HepG2 (cell line): ENCODE data around the gene S1PR2. TPM values are rescaled to one million over a fixed set of nuclear protein-coding genes. Genes with fewer than 3 reads are reported as not detected.

Experiments used
- ELF4 ChIP-seq: sonication (generic); formaldehyde crosslinking; IDR thresholded peaks from 2 replicates; pipeline ENCODE4 v1.5.0; 2020; ENCODE audit warnings: missing genetic modification reagents, mild to moderate bottlenecking, moderate library complexity, borderline replicate concordance
- KMT2A ChIP-seq: sonication (generic); formaldehyde crosslinking; IDR thresholded peaks from 2 replicates; pipeline ENCODE4 v1.4.0; 2020; ENCODE audit warnings: missing genetic modification reagents
- SMARCE1 ChIP-seq: fragments of 450-650 bp; IDR thresholded peaks from 2 replicates; pipeline ENCODE4 v1.6.1; 2017; ENCODE audit warnings: borderline replicate concordance
- SMYD3 ChIP-seq: sonication (generic); formaldehyde crosslinking; IDR thresholded peaks from 2 replicates; pipeline ENCODE4 v1.8.1; 2023; ENCODE audit warnings: mild to moderate bottlenecking, missing genetic modification reagents
- ZNF24 ChIP-seq: fragments of 450-650 bp; IDR thresholded peaks from 2 replicates; pipeline ENCODE4 v1.6.1; 2017; ENCODE audit warnings: antibody characterized with exemption, mild to moderate bottlenecking
- ZNF34 ChIP-seq: sonication (generic); formaldehyde crosslinking; IDR thresholded peaks from 2 replicates; pipeline ENCODE4 v1.4.0; 2020; ENCODE audit warnings: mild to moderate bottlenecking, missing genetic modification reagents, borderline replicate concordance
- polyA plus RNA-seq, 8 experiments: library from polyadenylated mRNA; depleted of rRNA in 3 of 8; stranded (reverse) in 7 of 8; unstranded in 1 of 8; fragments of >200 nt; fragmentation: Illumina TruSeq in 4 of 8; extraction: Trizol in 4 of 8; gene quantifications; 2 replicates each; pipeline versions ENCODE4 v1.2.1 to v1.2.3, GENCODE V29; 2011 to 2016; ENCODE audit warnings: low read depth in 4 of 8, missing spikeins in 1 of 8, mixed read lengths in 1 of 8; ENCODE audit not compliant: insufficient read depth in 1 of 8
- total RNA-seq, 5 experiments: library from RNA; depleted of rRNA; stranded (reverse); fragments of >200 nt; fragmentation: Illumina TruSeq; extraction: Trizol; gene quantifications; 2 replicates each; pipeline ENCODE4 v1.2.3, GENCODE V29; 2016; ENCODE audit warnings: low read depth in 1 of 5
- TF ChIP-seq, protein P1 (sequence below): sonication (generic); formaldehyde crosslinking; IDR thresholded peaks from 2 replicates; pipeline ENCODE4 v1.9.0; 2021; ENCODE audit warnings: missing genetic modification reagents, borderline replicate concordance
- TF ChIP-seq, protein P2 (sequence below): sonication (generic); formaldehyde crosslinking; IDR thresholded peaks from 2 replicates; pipeline ENCODE4 v1.4.0; 2020; ENCODE audit warnings: missing genetic modification reagents, borderline replicate concordance
- TF ChIP-seq, protein P3 (sequence below): sonication (generic); formaldehyde crosslinking; IDR thresholded peaks from 2 replicates; pipeline ENCODE4 v1.5.1; 2020; ENCODE audit warnings: missing genetic modification reagents, mild to moderate bottlenecking, borderline replicate concordance
- TF ChIP-seq, protein P4 (sequence below): sonication (generic); formaldehyde crosslinking; IDR thresholded peaks from 2 replicates; pipeline ENCODE4 v1.8.1; 2023; ENCODE audit warnings: mild to moderate bottlenecking, missing genetic modification reagents
- TF ChIP-seq, protein P5 (sequence below): sonication (generic); formaldehyde crosslinking; IDR thresholded peaks from 2 replicates; pipeline ENCODE4 v1.4.0; 2020; ENCODE audit warnings: missing genetic modification reagents
- TF ChIP-seq, protein P6 (sequence below): sonication (generic); formaldehyde crosslinking; IDR thresholded peaks from 2 replicates; pipeline ENCODE4 v1.5.1; 2020; ENCODE audit warnings: missing genetic modification reagents, mild to moderate bottlenecking, borderline replicate concordance
- TF ChIP-seq, protein P7 (sequence below): sonication (generic); formaldehyde crosslinking; IDR thresholded peaks from 2 replicates; pipeline ENCODE4 v1.8.0; 2022; ENCODE audit warnings: missing genetic modification reagents, mild to moderate bottlenecking, borderline replicate concordance

The S1PR2 gene
- total and polyA plus RNA-seq, 2 of the 13 experiments (the other 11 are each of a cell fraction or from before 2014, with no cell fraction given), result 0.91 to 1.3 TPM

DNA sequence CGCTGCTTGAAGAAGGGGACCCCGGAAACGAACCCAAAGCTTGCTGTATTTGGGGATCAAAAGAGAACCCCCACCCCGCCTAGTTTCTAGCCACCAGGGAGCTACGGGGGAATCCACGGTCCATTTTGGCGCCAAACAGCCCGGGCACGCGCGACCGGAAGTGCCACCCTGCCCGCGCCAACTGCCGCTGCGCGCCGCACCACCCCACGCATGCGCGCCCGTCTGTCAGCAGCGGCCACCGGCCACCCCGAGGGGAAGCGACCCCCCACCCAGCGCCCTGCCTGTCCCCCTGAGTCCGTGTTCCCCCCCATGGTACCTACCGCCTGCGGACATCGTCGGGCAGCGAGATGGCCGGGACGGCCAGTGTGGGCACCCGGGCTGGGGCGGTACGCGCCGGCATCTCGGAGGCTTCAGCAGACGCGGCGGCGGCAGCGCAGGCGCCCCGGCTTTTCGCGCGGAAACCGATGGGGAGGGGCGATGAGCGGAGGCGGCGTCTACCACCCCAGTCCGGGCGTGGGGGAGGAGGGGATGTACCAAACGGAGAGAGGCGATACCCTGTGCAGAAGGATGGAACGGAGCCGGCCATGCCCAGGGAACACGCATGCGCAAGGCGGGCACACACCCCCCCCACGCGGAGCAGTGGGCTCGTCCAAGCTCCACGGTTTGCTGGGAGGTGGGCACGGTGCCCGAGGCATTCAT is 36.5 kb downstream of the S1PR2 start, which contains the start of gene DNMT1 (continued):
- TF ChIP-seq KMT2A (CRISPR knock-in tag), result peak; percentile 66; the same call in 1 of the 2 replicates
- TF ChIP-seq, protein P1, sequence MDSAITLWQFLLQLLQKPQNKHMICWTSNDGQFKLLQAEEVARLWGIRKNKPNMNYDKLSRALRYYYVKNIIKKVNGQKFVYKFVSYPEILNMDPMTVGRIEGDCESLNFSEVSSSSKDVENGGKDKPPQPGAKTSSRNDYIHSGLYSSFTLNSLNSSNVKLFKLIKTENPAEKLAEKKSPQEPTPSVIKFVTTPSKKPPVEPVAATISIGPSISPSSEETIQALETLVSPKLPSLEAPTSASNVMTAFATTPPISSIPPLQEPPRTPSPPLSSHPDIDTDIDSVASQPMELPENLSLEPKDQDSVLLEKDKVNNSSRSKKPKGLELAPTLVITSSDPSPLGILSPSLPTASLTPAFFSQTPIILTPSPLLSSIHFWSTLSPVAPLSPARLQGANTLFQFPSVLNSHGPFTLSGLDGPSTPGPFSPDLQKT (CRISPR knock-in tag), result peak; percentile 69; the same call in 1 of the 2 replicates
- TF ChIP-seq, protein P2, sequence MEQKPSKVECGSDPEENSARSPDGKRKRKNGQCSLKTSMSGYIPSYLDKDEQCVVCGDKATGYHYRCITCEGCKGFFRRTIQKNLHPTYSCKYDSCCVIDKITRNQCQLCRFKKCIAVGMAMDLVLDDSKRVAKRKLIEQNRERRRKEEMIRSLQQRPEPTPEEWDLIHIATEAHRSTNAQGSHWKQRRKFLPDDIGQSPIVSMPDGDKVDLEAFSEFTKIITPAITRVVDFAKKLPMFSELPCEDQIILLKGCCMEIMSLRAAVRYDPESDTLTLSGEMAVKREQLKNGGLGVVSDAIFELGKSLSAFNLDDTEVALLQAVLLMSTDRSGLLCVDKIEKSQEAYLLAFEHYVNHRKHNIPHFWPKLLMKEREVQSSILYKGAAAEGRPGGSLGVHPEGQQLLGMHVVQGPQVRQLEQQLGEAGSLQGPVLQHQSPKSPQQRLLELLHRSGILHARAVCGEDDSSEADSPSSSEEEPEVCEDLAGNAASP, result 0 out of 2 replicates have a peak, but pooled peaks have one; percentile 12
- TF ChIP-seq ELF4, result 0 out of 2 replicates have a peak, but pooled peaks have one; percentile 57
- TF ChIP-seq, protein P3, sequence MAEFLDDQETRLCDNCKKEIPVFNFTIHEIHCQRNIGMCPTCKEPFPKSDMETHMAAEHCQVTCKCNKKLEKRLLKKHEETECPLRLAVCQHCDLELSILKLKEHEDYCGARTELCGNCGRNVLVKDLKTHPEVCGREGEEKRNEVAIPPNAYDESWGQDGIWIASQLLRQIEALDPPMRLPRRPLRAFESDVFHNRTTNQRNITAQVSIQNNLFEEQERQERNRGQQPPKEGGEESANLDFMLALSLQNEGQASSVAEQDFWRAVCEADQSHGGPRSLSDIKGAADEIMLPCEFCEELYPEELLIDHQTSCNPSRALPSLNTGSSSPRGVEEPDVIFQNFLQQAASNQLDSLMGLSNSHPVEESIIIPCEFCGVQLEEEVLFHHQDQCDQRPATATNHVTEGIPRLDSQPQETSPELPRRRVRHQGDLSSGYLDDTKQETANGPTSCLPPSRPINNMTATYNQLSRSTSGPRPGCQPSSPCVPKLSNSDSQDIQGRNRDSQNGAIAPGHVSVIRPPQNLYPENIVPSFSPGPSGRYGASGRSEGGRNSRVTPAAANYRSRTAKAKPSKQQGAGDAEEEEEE (CRISPR knock-in tag), result 0 out of 2 replicates have a peak, but pooled peaks have one; percentile 22
- TF ChIP-seq ZNF34, result no peak
- TF ChIP-seq, protein P4, sequence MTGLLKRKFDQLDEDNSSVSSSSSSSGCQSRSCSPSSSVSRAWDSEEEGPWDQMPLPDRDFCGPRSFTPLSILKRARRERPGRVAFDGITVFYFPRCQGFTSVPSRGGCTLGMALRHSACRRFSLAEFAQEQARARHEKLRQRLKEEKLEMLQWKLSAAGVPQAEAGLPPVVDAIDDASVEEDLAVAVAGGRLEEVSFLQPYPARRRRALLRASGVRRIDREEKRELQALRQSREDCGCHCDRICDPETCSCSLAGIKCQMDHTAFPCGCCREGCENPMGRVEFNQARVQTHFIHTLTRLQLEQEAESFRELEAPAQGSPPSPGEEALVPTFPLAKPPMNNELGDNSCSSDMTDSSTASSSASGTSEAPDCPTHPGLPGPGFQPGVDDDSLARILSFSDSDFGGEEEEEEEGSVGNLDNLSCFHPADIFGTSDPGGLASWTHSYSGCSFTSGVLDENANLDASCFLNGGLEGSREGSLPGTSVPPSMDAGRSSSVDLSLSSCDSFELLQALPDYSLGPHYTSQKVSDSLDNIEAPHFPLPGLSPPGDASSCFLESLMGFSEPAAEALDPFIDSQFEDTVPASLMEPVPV, result peak; percentile 31; the same call in 1 of the 2 replicates
- TF ChIP-seq, protein P5, sequence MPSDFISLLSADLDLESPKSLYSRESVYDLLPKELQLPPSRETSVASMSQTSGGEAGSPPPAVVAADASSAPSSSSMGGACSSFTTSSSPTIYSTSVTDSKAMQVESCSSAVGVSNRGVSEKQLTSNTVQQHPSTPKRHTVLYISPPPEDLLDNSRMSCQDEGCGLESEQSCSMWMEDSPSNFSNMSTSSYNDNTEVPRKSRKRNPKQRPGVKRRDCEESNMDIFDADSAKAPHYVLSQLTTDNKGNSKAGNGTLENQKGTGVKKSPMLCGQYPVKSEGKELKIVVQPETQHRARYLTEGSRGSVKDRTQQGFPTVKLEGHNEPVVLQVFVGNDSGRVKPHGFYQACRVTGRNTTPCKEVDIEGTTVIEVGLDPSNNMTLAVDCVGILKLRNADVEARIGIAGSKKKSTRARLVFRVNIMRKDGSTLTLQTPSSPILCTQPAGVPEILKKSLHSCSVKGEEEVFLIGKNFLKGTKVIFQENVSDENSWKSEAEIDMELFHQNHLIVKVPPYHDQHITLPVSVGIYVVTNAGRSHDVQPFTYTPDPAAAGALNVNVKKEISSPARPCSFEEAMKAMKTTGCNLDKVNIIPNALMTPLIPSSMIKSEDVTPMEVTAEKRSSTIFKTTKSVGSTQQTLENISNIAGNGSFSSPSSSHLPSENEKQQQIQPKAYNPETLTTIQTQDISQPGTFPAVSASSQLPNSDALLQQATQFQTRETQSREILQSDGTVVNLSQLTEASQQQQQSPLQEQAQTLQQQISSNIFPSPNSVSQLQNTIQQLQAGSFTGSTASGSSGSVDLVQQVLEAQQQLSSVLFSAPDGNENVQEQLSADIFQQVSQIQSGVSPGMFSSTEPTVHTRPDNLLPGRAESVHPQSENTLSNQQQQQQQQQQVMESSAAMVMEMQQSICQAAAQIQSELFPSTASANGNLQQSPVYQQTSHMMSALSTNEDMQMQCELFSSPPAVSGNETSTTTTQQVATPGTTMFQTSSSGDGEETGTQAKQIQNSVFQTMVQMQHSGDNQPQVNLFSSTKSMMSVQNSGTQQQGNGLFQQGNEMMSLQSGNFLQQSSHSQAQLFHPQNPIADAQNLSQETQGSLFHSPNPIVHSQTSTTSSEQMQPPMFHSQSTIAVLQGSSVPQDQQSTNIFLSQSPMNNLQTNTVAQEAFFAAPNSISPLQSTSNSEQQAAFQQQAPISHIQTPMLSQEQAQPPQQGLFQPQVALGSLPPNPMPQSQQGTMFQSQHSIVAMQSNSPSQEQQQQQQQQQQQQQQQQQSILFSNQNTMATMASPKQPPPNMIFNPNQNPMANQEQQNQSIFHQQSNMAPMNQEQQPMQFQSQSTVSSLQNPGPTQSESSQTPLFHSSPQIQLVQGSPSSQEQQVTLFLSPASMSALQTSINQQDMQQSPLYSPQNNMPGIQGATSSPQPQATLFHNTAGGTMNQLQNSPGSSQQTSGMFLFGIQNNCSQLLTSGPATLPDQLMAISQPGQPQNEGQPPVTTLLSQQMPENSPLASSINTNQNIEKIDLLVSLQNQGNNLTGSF (CRISPR knock-in tag), result peak; percentile 34
- no peak for TF ChIP-seq ZNF24
- TF ChIP-seq, protein P6, sequence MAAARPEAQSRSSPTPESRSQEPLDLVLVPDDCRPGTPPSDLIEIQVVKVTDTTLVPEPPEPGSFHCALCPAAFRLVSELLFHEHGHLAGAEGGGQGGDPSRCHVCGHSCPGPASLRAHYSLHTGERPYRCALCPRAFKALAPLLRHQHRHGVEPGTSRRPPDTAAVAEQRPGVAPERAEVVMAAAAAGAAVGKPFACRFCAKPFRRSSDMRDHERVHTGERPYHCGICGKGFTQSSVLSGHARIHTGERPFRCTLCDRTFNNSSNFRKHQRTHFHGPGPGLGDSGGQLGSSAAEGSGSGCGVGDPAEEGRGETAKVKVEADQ (CRISPR knock-in tag), result peak; percentile 79
- TF ChIP-seq, protein P7, sequence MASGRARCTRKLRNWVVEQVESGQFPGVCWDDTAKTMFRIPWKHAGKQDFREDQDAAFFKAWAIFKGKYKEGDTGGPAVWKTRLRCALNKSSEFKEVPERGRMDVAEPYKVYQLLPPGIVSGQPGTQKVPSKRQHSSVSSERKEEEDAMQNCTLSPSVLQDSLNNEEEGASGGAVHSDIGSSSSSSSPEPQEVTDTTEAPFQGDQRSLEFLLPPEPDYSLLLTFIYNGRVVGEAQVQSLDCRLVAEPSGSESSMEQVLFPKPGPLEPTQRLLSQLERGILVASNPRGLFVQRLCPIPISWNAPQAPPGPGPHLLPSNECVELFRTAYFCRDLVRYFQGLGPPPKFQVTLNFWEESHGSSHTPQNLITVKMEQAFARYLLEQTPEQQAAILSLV, result peak; percentile 57; the same call in 1 of the 2 replicates
- no peak for TF ChIP-seq SMYD3 (CRISPR knock-in tag)
- no peak for TF ChIP-seq SMARCE1
